ENCODE data around the gene PAAF1. TPM values are rescaled to one million over a fixed set of nuclear protein-coding genes. Genes with fewer than 3 reads are reported as not detected.

PAAF1 gene
- total and polyA plus RNA-seq, 12 donors = 14.2 to 55.9 (median 28.0) TPM

DNA sequence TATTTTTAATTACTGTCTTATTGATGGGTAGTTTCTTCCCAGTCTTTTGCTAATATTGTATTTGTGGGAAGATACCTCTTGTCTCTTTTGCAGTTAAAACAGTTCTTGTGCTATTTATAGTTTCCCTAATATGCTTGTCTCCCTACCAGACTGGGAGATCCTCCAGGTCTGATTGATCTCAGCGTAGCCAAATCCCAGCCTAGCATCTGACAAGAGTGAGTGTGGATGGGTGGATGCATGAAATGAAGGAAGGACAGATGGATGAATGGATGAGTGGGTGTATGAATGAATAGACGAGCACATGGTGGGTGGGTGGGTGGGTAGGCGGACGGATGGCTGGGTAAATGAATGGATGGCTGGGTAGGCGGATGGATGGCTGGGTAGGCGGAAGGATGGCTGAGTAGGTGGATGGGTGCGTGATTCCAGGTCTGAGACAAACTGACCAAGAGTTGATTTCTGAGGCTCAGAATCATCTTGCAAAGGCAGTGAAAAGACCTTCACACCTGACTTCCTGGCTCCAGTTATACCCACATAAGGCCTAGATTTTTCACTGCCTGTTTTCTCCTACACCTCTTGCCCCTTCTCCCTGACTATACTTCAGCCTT lies 85.4 kb downstream of the PAAF1 start:
- DNase-seq = no peak
- Histone ChIP-seq H3K36me3 (replicated peaks in 1 of 2) (no peaks in the 10 kb centered on the region), H3K27ac (no peak overlapping the region), H3K4me3 (no peak overlapping the region), H3K4me1 (replicated peaks in 1 of 2) (no peaks in the 10 kb centered on the region), H3K27me3 (no peaks in the 10 kb centered on the region), H3K9me3 (replicated peaks in 1 of 3) (no peaks in the 10 kb centered on the region)
- TF ChIP-seq CTCF (IDR thresholded peaks at IDR 0.05) (no peak), POLR2A (IDR thresholded peaks at IDR 0.05) (no peak)
- WGBS, 4 donors = 76 to 88% (median 80%) methylated on average over 7 of the region's 7 CpGs
- intact Hi-C loops (cut with DNase I) = loop anchor here (10.0 kb wide), 2 partner anchors 113 to 293 kb away; no protein-coding TSS in a partner anchor

- Histone ChIP-seq H3K36me3 (replicated peaks in 1 of 2) (no peaks in the 10 kb centered on the region), H3K4me3 (no peak overlapping the region), H3K9me3 (replicated peaks in 1 of 3) (no peaks in the 10 kb centered on the region), H3K27me3 (no peaks in the 10 kb centered on the region), H3K27ac (no peak overlapping the region), H3K4me1 (replicated peaks in 1 of 2) (no peaks in the 10 kb centered on the region)
- no peak for DNase-seq
- intact Hi-C loops (cut with DNase I) = loop anchor here (10.0 kb wide), 2 partner anchors 111 to 291 kb away; no protein-coding TSS in a partner anchor
- WGBS, 4 donors = 60 to 72% (median 65%) methylated on average over 8 of the region's 8 CpGs
- TF ChIP-seq POLR2A (IDR thresholded peaks at IDR 0.05) (no peak), CTCF (IDR thresholded peaks at IDR 0.05) (no peak)
Measured at GRCh38 chr11:73963861-73964260, 87.1 kb downstream of the PAAF1 start.

DNA sequence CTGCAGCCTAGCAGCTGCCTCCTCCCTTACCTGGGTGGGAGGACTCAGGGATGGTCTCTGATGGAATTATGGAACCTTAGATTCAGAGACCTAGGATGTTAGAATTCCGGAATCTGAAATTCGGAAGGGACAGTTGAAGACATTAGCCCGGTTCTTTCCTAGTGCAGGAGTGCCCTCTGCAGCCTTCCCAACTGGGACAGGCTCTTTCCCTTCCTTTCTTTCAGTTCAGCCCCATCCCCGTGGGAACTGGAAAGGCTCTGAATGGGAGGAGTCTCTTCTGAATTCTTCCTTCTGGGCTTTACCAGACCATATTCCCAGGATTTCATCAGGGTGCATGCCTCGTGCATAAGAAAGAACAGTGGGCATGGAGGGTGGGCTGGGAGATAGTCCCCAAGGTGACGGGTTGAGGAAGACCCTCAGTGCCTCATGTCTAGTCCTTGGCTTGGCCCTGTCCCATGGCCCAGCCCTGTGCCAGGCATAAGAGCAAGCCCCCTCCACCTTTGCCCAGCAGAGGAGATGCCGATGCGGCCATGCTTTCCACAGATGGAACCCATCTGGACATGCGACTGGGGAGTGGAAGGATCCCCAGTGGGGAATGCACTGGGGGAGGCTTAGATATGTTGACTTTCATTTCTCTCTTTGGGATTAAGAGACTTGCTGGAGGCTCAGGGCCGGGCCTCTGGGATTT lies 88.4 kb downstream of the PAAF1 start:
- 52 to 68% (median 62%) methylated on average over 9 to 10 of the region's 10 CpGs for WGBS, 4 donors
- peak in 1 of 7 donors; percentile 10 for DNase-seq
- no peaks in the 10 kb centered on the region for H3K27me3 ChIP-seq
- no peak overlapping the region for H3K4me3 ChIP-seq
- no peak overlapping the region for H3K27ac ChIP-seq
- H3K36me3 ChIP-seq (replicated peaks in 1 of 2) = no peaks in the 10 kb centered on the region
- TF ChIP-seq POLR2A (IDR thresholded peaks at IDR 0.05) = no peak
- no peak for TF ChIP-seq CTCF (IDR thresholded peaks at IDR 0.05)
- H3K9me3 ChIP-seq (replicated peaks in 1 of 3) = no peaks in the 10 kb centered on the region
- intact Hi-C loops (cut with DNase I) = loop anchor here (10.0 kb wide), 2 partner anchors 110 to 290 kb away; no protein-coding TSS in a partner anchor
- H3K4me1 ChIP-seq (replicated peaks in 1 of 2) = no peaks in the 10 kb centered on the region

DNA sequence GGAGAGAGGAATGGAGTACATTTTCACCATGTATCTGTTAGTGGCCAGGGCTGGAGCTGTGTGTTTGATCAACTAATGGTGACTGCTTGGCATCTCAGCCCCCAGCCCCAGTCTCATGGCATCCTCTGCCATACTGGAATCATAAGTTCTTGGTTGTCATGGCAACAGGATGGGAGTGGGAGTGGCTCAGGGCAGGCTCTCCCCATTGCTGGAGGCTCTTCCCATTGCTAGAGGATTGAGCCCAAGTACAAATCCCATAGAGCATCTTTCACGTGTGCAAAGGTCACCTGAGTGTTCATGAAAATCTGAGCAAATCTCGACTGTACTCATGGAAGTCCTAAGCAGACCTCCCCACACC lies 88.9 kb downstream of the PAAF1 start:
- TF ChIP-seq POLR2A (IDR thresholded peaks at IDR 0.05) (no peak), CTCF (IDR thresholded peaks at IDR 0.05) (no peak)
- no peaks in the 10 kb centered on the region for H3K4me1 ChIP-seq (replicated peaks in 1 of 2)
- no peak overlapping the region for H3K27ac ChIP-seq
- WGBS, 4 donors = 46 to 63% (median 55%) methylated on average over 2 of the region's 2 CpGs
- H3K27me3 ChIP-seq = no peaks in the 10 kb centered on the region
- no peaks in the 10 kb centered on the region for H3K9me3 ChIP-seq (replicated peaks in 1 of 3)
- H3K36me3 ChIP-seq (replicated peaks in 1 of 2) = no peaks in the 10 kb centered on the region
- no peak for DNase-seq
- no peak overlapping the region for H3K4me3 ChIP-seq
- intact Hi-C loops (cut with DNase I) = loop anchor here (10.0 kb wide), 2 partner anchors 109 to 289 kb away; no protein-coding TSS in a partner anchor
